Panc1 (cell line): ENCODE data around the gene LPP. TPM values are rescaled to one million over a fixed set of nuclear protein-coding genes. Genes with fewer than 3 reads are reported as not detected.

ENCODE experiments used
- ATAC-seq: fragments of 200-7000 bp; cut with Tn5 transposase; 2 replicates; pipeline ENCODE4 v1.9.1; 2020; ENCODE audit warnings: mild to moderate bottlenecking, moderate library complexity
- BruUV-seq: library from RNA; stranded (reverse); fragments of 400-500 nt; replicated peaks from 2 replicates; lab custom pipeline; 2021; lab: Mats Ljungman, UMichigan
- CTCF ChIA-PET: fragments of 300-600 bp; sonication (Branson Sonifier 250); formaldehyde crosslinking; loops from one replicate; lab custom pipeline; 2022; ENCODE audit warnings: antibody characterized with exemption; lab: Charles Lee
- POLR2A ChIA-PET: fragments of 300-600 bp; sonication (Branson Sonifier 250); formaldehyde crosslinking; loops from one replicate; lab custom pipeline; 2022; ENCODE audit warnings: antibody characterized with exemption; lab: Charles Lee
- DNase-seq: peaks from one replicate; pipeline ENCODE4 v3.0.0-alpha.2; 2010; ENCODE audit warnings: low read depth, low spot score
- H3K27ac ChIP-seq: 2 replicates; pipeline ENCODE4 v1.5.1; 2011; ENCODE audit warnings: mild to moderate bottlenecking, low read length, inconsistent platforms
- H3K27me3 ChIP-seq: fragments of 200-500 bp; sonication (Bioruptor generic); 2 replicates; pipeline ENCODE4 v1.6.0; 2014; ENCODE audit warnings: low read length, inconsistent platforms; ENCODE audit not compliant: control insufficient read depth, insufficient read depth
- H3K36me3 ChIP-seq: fragments of 200-500 bp; sonication (Bioruptor generic); 2 replicates; pipeline ENCODE4 v1.5.1; 2014; ENCODE audit warnings: inconsistent platforms, mild to moderate bottlenecking, low read length, moderate library complexity; ENCODE audit not compliant: control insufficient read depth, insufficient read depth
- H3K4me1 ChIP-seq: 2 replicates; pipeline ENCODE4 v1.5.1; 2011; ENCODE audit warnings: inconsistent platforms, mild to moderate bottlenecking, low read length, moderate library complexity; ENCODE audit not compliant: control insufficient read depth, insufficient read depth
- H3K4me3 ChIP-seq, 2 experiments: 2 replicates each; pipeline ENCODE4 v1.5.1; 2011 to 2012; ENCODE audit warnings: low read depth in 2 of 2, low read length in 2 of 2, mild to moderate bottlenecking in 2 of 2, inconsistent platforms in 1 of 2, moderate library complexity in 1 of 2
- H3K9me3 ChIP-seq: fragments of 200-500 bp; sonication (Bioruptor generic); 2 replicates; pipeline ENCODE4 v1.5.1; 2014; ENCODE audit warnings: low read depth, mild to moderate bottlenecking, inconsistent platforms, low read length, moderate library complexity; ENCODE audit not compliant: control insufficient read depth, insufficient read depth
- POLR2AphosphoS5 ChIP-seq: IDR thresholded peaks from 2 replicates; pipeline ENCODE4 v1.6.1; 2012; ENCODE audit warnings: mild to moderate bottlenecking, low read depth, low read length, moderate library complexity
- SIN3A ChIP-seq: IDR thresholded peaks from 2 replicates; pipeline ENCODE4 v1.6.1; 2012; ENCODE audit warnings: low read depth, mild to moderate bottlenecking, low read length, moderate library complexity, borderline replicate concordance; ENCODE audit not compliant: insufficient read depth
- TCF7L2 ChIP-seq: IDR thresholded peaks from 2 replicates; pipeline ENCODE4 v1.6.1; 2011; ENCODE audit warnings: mild to moderate bottlenecking, low read depth, low read length, inconsistent platforms
- in situ Hi-C: cut with HindIII; loops from 2 replicates; pipeline ENCODE4 v1.10.0; 2016; ENCODE audit warnings: low sequenced_read_pairs, low pct_unique_long_range_greater_than_20kb
- intact Hi-C: fragments of 100-400 bp; cut with micrococcal nuclease; formaldehyde crosslinking; loops from one replicate; pipeline ENCODE4 v1.10.0; 2022; ENCODE audit not compliant: unreplicated experiment
- total RNA-seq: library from RNA; stranded (reverse); gene quantifications from one replicate; pipeline ENCODE4 v1.2.1, GENCODE V29; 2021; ENCODE audit not compliant: unreplicated experiment
- TF ChIP-seq, protein P1 (sequence below): fragments of 450-650 bp; IDR thresholded peaks from 2 replicates; pipeline ENCODE4 v1.5.1; 2017; ENCODE audit warnings: mild to moderate bottlenecking
- TF ChIP-seq, protein P2 (sequence below), 2 experiments: IDR thresholded peaks; 2 replicates each; pipeline ENCODE4 v1.6.1; 2011 to 2012; ENCODE audit warnings: low read depth in 2 of 2, control low read depth in 1 of 2, low read length in 1 of 2, mild to moderate bottlenecking in 1 of 2, moderate library complexity in 1 of 2; ENCODE audit not compliant: insufficient read depth in 1 of 2

Gene LPP
- total RNA-seq, 1 experiment from 2014 or later: 90.0 TPM

DNA sequence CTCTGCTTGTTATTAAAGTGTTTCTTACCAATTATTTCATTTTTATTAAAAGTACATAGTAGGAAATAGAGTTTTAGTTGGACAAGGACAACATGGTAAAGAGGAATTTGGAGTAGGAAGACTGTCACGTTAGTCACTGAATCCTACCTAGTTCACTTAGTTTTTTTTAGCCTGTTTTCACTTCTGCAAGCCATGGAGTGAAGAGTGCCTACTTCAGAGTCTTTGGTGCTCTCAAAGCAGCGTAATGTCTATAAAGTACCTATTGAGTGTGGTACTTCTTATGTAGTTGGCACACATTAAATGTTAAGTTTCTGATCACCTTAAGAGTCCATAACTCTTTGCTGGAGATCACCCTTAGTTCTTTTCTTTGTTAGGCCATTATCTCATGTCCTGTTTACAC is 78.7 kb downstream of the LPP start:
- DNase-seq (no peak), ATAC-seq (no peak)
- H3K36me3 ChIP-seq: no peaks in the 10 kb centered on the region
- in situ Hi-C loops (no loop called here), intact Hi-C loops (no loop called here)
- TF ChIP-seq, protein P1, sequence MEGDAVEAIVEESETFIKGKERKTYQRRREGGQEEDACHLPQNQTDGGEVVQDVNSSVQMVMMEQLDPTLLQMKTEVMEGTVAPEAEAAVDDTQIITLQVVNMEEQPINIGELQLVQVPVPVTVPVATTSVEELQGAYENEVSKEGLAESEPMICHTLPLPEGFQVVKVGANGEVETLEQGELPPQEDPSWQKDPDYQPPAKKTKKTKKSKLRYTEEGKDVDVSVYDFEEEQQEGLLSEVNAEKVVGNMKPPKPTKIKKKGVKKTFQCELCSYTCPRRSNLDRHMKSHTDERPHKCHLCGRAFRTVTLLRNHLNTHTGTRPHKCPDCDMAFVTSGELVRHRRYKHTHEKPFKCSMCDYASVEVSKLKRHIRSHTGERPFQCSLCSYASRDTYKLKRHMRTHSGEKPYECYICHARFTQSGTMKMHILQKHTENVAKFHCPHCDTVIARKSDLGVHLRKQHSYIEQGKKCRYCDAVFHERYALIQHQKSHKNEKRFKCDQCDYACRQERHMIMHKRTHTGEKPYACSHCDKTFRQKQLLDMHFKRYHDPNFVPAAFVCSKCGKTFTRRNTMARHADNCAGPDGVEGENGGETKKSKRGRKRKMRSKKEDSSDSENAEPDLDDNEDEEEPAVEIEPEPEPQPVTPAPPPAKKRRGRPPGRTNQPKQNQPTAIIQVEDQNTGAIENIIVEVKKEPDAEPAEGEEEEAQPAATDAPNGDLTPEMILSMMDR: no peak
- TF ChIP-seq TCF7L2 (no peak), POLR2AphosphoS5 (no peak), SIN3A (no peak)
- TF ChIP-seq, protein P2, sequence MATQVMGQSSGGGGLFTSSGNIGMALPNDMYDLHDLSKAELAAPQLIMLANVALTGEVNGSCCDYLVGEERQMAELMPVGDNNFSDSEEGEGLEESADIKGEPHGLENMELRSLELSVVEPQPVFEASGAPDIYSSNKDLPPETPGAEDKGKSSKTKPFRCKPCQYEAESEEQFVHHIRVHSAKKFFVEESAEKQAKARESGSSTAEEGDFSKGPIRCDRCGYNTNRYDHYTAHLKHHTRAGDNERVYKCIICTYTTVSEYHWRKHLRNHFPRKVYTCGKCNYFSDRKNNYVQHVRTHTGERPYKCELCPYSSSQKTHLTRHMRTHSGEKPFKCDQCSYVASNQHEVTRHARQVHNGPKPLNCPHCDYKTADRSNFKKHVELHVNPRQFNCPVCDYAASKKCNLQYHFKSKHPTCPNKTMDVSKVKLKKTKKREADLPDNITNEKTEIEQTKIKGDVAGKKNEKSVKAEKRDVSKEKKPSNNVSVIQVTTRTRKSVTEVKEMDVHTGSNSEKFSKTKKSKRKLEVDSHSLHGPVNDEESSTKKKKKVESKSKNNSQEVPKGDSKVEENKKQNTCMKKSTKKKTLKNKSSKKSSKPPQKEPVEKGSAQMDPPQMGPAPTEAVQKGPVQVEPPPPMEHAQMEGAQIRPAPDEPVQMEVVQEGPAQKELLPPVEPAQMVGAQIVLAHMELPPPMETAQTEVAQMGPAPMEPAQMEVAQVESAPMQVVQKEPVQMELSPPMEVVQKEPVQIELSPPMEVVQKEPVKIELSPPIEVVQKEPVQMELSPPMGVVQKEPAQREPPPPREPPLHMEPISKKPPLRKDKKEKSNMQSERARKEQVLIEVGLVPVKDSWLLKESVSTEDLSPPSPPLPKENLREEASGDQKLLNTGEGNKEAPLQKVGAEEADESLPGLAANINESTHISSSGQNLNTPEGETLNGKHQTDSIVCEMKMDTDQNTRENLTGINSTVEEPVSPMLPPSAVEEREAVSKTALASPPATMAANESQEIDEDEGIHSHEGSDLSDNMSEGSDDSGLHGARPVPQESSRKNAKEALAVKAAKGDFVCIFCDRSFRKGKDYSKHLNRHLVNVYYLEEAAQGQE (IDR thresholded peaks at IDR 0.05; ENCODE audit: insufficient read depth in 1 of 2, low read depth in 2 of 2, low read length in 1 of 2): no peak
- BruUV-seq: no TSS peak
- H3K27ac ChIP-seq: no peak overlapping the region
- H3K4me3 ChIP-seq: no peak overlapping the region
- ChIA-PET POLR2A (no interaction called here), CTCF (no interaction called here)
- no peaks in the 10 kb centered on the region for H3K4me1 ChIP-seq
- H3K9me3 ChIP-seq: no peaks in the 10 kb centered on the region
- no peaks in the 10 kb centered on the region for H3K27me3 ChIP-seq

DNA sequence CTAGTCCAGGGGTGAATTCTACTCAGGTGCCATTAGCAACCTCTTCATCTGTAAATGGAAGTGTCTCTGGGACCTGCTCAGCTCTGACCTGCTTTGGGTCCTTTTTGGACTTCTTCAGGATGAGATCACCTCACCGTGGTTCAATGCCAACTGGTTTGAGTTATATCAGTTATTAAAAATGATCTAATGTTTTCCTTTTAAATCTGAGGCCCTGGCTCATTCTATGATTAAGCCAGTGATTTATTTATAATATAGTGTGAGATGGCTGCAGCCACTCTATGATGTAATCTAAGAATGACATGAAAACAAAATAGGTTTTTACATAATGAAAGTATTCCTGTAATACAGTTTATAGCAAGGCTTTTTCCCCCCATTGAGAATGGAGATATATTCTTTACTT is 79.4 kb downstream of the LPP start:
- ChIA-PET POLR2A (no interaction called here), CTCF (no interaction called here)
- H3K9me3 ChIP-seq: no peaks in the 10 kb centered on the region
- BruUV-seq: no TSS peak
- intact Hi-C loops (no loop called here), in situ Hi-C loops (no loop called here)
- no peak overlapping the region for H3K27ac ChIP-seq
- no peaks in the 10 kb centered on the region for H3K4me1 ChIP-seq
- DNase-seq (no peak), ATAC-seq (no peak)
- no peak for TF ChIP-seq TCF7L2
- no peak for TF ChIP-seq SIN3A
- TF ChIP-seq, protein P1: no peak
- TF ChIP-seq, protein P2 (IDR thresholded peaks at IDR 0.05; ENCODE audit: insufficient read depth in 1 of 2, low read depth in 2 of 2, low read length in 1 of 2): no peak
- no peaks in the 10 kb centered on the region for H3K27me3 ChIP-seq
- no peaks in the 10 kb centered on the region for H3K36me3 ChIP-seq
- H3K4me3 ChIP-seq: no peak overlapping the region
